Neural cell (in vitro differentiated cells): ENCODE data around the gene CRYGS. TPM values are rescaled to one million over a fixed set of nuclear protein-coding genes. Genes with fewer than 3 reads are reported as not detected.

Source experiments
- H2AFZ ChIP-seq: fragments of 200-600, 300-800 bp; sonication (generic), shearing (Covaris generic); 2 replicates; pipeline ENCODE4 v1.6.0; 2014; ENCODE audit warnings: low read depth, mild to moderate bottlenecking, antibody characterized with exemption, low read length, moderate library complexity
- H3F3A ChIP-seq: fragments of 200-600 bp; shearing (Covaris generic); 2 replicates; pipeline ENCODE4 v1.6.1; 2016; ENCODE audit warnings: mild to moderate bottlenecking, moderate library complexity, mixed read lengths, antibody characterized with exemption, low read length; ENCODE audit not compliant: insufficient read depth, poor library complexity, severe bottlenecking
- H3K27ac ChIP-seq: fragments of 200-600, 300-800 bp; sonication (generic), shearing (Covaris generic); 2 replicates; pipeline ENCODE4 v1.5.1; 2014; ENCODE audit warnings: mild to moderate bottlenecking, low read length, moderate library complexity
- H3K27me3 ChIP-seq: fragments of 300-800, 200-600 bp; sonication (generic), shearing (Covaris generic); 2 replicates; pipeline ENCODE4 v1.6.0; 2014; ENCODE audit warnings: mild to moderate bottlenecking, low read depth, low read length, moderate library complexity; ENCODE audit not compliant: insufficient read depth
- H3K36me3 ChIP-seq: fragments of 300-800, 200-600 bp; sonication (generic), shearing (Covaris generic); 2 replicates; pipeline ENCODE4 v1.5.1; 2014; ENCODE audit warnings: mild to moderate bottlenecking, antibody characterized with exemption, low read length, moderate library complexity; ENCODE audit not compliant: insufficient read depth
- H3K4me2 ChIP-seq: fragments of 300-800, 200-600 bp; sonication (generic), shearing (Covaris generic); 2 replicates; pipeline ENCODE4 v1.6.0; 2014; ENCODE audit warnings: mild to moderate bottlenecking, low read length
- H3K4me3 ChIP-seq: fragments of 300-800, 200-600 bp; sonication (generic), shearing (Covaris generic); 2 replicates; pipeline ENCODE4 v1.5.1; 2014; ENCODE audit warnings: mild to moderate bottlenecking, low read length, moderate library complexity
- H3K79me2 ChIP-seq: fragments of 200-600 bp; shearing (Covaris generic); replicated peaks from 2 replicates; pipeline ENCODE4 v1.6.0; 2014; ENCODE audit warnings: mild to moderate bottlenecking, low read length, moderate library complexity; ENCODE audit not compliant: insufficient read depth
- H3K9ac ChIP-seq: fragments of 300-800, 200-600 bp; sonication (generic), shearing (Covaris generic); 2 replicates; pipeline ENCODE4 v1.6.1; 2016; ENCODE audit warnings: mild to moderate bottlenecking, low read length, mixed read lengths
- H3K9me2 ChIP-seq: fragments of 200-600 bp; shearing (Covaris generic); 2 replicates; pipeline ENCODE4 v1.6.1; 2016; ENCODE audit warnings: mild to moderate bottlenecking, low read length, mixed read lengths; ENCODE audit not compliant: insufficient read depth
- H3K9me3 ChIP-seq: fragments of 200-600, 300-800 bp; sonication (generic), shearing (Covaris generic); 2 replicates; pipeline ENCODE4 v1.6.1; 2016; ENCODE audit warnings: mild to moderate bottlenecking, mixed run types, low read length, moderate library complexity, mixed read lengths
- H4K20me1 ChIP-seq: fragments of 200-600 bp; shearing (Covaris generic); 2 replicates; pipeline ENCODE4 v1.6.1; 2016; ENCODE audit warnings: mild to moderate bottlenecking, mixed run types; ENCODE audit not compliant: insufficient read depth
- CTCF ChIP-seq: fragments of 450-650 bp; IDR thresholded peaks from 2 replicates; pipeline ENCODE4 v1.5.1; 2014; ENCODE audit warnings: antibody characterized with exemption, mild to moderate bottlenecking, moderate library complexity; ENCODE audit not compliant: poor library complexity, severe bottlenecking
- EP300 ChIP-seq: fragments of 450-650 bp; conservative IDR thresholded peaks from 2 replicates; pipeline ENCODE4 v1.6.1; 2014; ENCODE audit warnings: antibody characterized with exemption, mild to moderate bottlenecking, moderate library complexity; ENCODE audit not compliant: poor library complexity, severe bottlenecking
- EZH2 ChIP-seq: fragments of 200-600, 300-800 bp; shearing (Covaris generic), sonication (generic); IDR thresholded peaks from 2 replicates; pipeline ENCODE4 v1.6.1; 2014; ENCODE audit warnings: antibody characterized with exemption, low read length, borderline replicate concordance, mild to moderate bottlenecking; ENCODE audit not compliant: insufficient read depth, poor library complexity, severe bottlenecking
- MXI1 ChIP-seq: fragments of 450-650 bp; conservative IDR thresholded peaks from 2 replicates; pipeline ENCODE4 v1.6.1; 2014; ENCODE audit warnings: antibody characterized with exemption, mild to moderate bottlenecking; ENCODE audit not compliant: poor library complexity, severe bottlenecking
- POLR2AphosphoS5 ChIP-seq: IDR thresholded peaks from 2 replicates; pipeline ENCODE4 v1.6.1; 2012
- RAD21 ChIP-seq: fragments of 450-650 bp; conservative IDR thresholded peaks from 2 replicates; pipeline ENCODE4 v1.6.1; 2014; ENCODE audit warnings: antibody characterized with exemption, mild to moderate bottlenecking, moderate library complexity
- REST ChIP-seq: IDR thresholded peaks from 2 replicates; pipeline ENCODE4 v1.6.1; 2012; ENCODE audit warnings: borderline replicate concordance
- SMC3 ChIP-seq: fragments of 450-650 bp; conservative IDR thresholded peaks from 2 replicates; pipeline ENCODE4 v1.6.1; 2014; ENCODE audit warnings: antibody characterized with exemption, mild to moderate bottlenecking, moderate library complexity; ENCODE audit not compliant: poor library complexity
- TAF1 ChIP-seq: IDR thresholded peaks from 2 replicates; pipeline ENCODE4 v1.6.1; 2012; ENCODE audit warnings: low read depth
- polyA plus RNA-seq: library from polyadenylated mRNA; depleted of rRNA; stranded (reverse); fragments of >200 nt; gene quantifications from 2 replicates; pipeline ENCODE4 v1.2.3, GENCODE V29; 2014

CRYGS gene
- polyA plus RNA-seq, 1 donor from 2014 or later: 7.7 TPM

GRCh38 chr3:186577521-186577920 is 33.3 kb upstream of the CRYGS start:
- peaks cover 6% of the 10 kb centered on the region for H3K36me3 ChIP-seq
- H3K27me3 ChIP-seq: no peaks in the 10 kb centered on the region
- no peak overlapping the region for H3K9ac ChIP-seq
- no peak overlapping the region for H3K27ac ChIP-seq
- H3K4me3 ChIP-seq: no peak overlapping the region
- H2AFZ ChIP-seq: no peak overlapping the region
- no peaks in the 10 kb centered on the region for H3F3A ChIP-seq
- no peaks in the 10 kb centered on the region for H4K20me1 ChIP-seq
- no peaks in the 10 kb centered on the region for H3K9me2 ChIP-seq
- H3K4me2 ChIP-seq: no peak overlapping the region
- TF ChIP-seq TAF1 (no peak), EP300 (no peak), RAD21 (no peak), SMC3 (no peak), MXI1 (no peak), EZH2 (no peak), POLR2AphosphoS5 (no peak), CTCF (no peak), REST (no peak)
- no peaks in the 10 kb centered on the region for H3K79me2 ChIP-seq
- H3K9me3 ChIP-seq: no peaks in the 10 kb centered on the region

GRCh38 chr3:186571644-186572013 is 27.4 kb upstream of the CRYGS start:
- H3K27ac ChIP-seq: no peak overlapping the region

More at GRCh38 chr3:186571644-186572013, 27.4 kb upstream of the CRYGS start:
- Histone ChIP-seq H4K20me1 (no peaks in the 10 kb centered on the region), H3K4me3 (peak overlapping the region; percentile 81), H3K9me3 (no peaks in the 10 kb centered on the region), H3K36me3 (no peaks in the 10 kb centered on the region), H3K79me2 (peaks cover 15% of the 10 kb centered on the region), H3K27me3 (no peaks in the 10 kb centered on the region), H3K4me2 (peak overlapping the region; percentile 89), H3K9ac (peak overlapping the region; percentile 84), H2AFZ (no peak overlapping the region), H3F3A (no peaks in the 10 kb centered on the region), H3K9me2 (no peaks in the 10 kb centered on the region)
- TF ChIP-seq MXI1: no peak
- no peak for TF ChIP-seq CTCF
- TF ChIP-seq EP300: no peak
- TF ChIP-seq POLR2AphosphoS5: no peak
- no peak for TF ChIP-seq SMC3
- TF ChIP-seq EZH2: no peak
- no peak for TF ChIP-seq TAF1
- no peak for TF ChIP-seq REST
- no peak for TF ChIP-seq RAD21
